ENCODE results near the gene ETNK2. TPM values are rescaled to one million over a fixed set of nuclear protein-coding genes. Genes with fewer than 3 reads are reported as not detected.

The ETNK2 gene
- total and polyA plus RNA-seq, 2 of the 13 experiments (the other 11 are each of a cell fraction or from before 2014, with no cell fraction given) = 15.5 to 42.8 TPM

GRCh38 chr1:204150702-204151551 is 917 bp downstream of the ETNK2 start:
- H3K9me3 ChIP-seq (ENCODE audit: low read length) = no peaks in the 10 kb centered on the region
- H3K27me3 ChIP-seq (ENCODE audit: control insufficient read depth in 1 of 2, insufficient read depth in 2 of 2, low read length in 2 of 2) = no peaks in the 10 kb centered on the region; a peak in 1 of 5 replicates
- peak overlapping the region; percentile 77 for H3K4me2 ChIP-seq (ENCODE audit: low read depth, low read length)
- peaks cover 54% of the 10 kb centered on the region for H3K4me1 ChIP-seq (ENCODE audit: insufficient read depth, low read length)
- no peaks in the 10 kb centered on the region for H4K20me1 ChIP-seq (ENCODE audit: insufficient read depth, low read length)
- no peaks in the 10 kb centered on the region for H3K79me2 ChIP-seq (ENCODE audit: insufficient read depth, low read length)
- peak overlapping the region; percentile 63 for H3K9ac ChIP-seq (ENCODE audit: insufficient read depth, low read depth, low read length)
- H3K36me3 ChIP-seq (replicated peaks in 1 of 2; ENCODE audit: control insufficient read depth in 1 of 2, insufficient read depth in 2 of 2, low read length in 2 of 2) = no peaks in the 10 kb centered on the region
- CTCF ChIA-PET (ENCODE audit: low intra/inter-chr PET ratio, low total read pairs) = no interaction called here
- intact Hi-C loops (cut with micrococcal nuclease; ENCODE audit: unreplicated experiment) (loop anchor here (10.0 kb wide), 1 partner anchor 224 kb away; no protein-coding TSS in a partner anchor), in situ Hi-C loops (cut with HindIII; ENCODE audit: extremely low pct_ligation_motif_present, low pct_unique_long_range_greater_than_20kb) (no loop called here)
- ATAC-seq (peak; percentile 20), DNase-seq (ENCODE audit: low spot score) (no peak), FAIRE-seq (no peak)
- no TSS peak for BruUV-seq (replicated peaks)
- no peak overlapping the region for H2AFZ ChIP-seq (ENCODE audit: low read length)
- peak overlapping the region; percentile 38 for H3K27ac ChIP-seq (ENCODE audit: extremely low read length, insufficient read depth, low read length)
- WGBS (ENCODE audit: low lambda C conversion rate) = 44% methylated on average over 18 of the region's 33 CpGs
- H3K4me3 ChIP-seq (replicated peaks in 1 of 3; ENCODE audit: insufficient read depth in 1 of 3, low read depth in 2 of 3, low read length in 3 of 3) = peak overlapping the region; percentile 61 to 82 (median 72)
- POLR2A ChIA-PET = interaction anchor here (0.8 to 1.9 kb wide), 8 partner anchors 8 to 365 kb away, joined by 3 to 8 read pairs (median 4); partner anchors contain the start of genes GOLT1A, MDM4 and SNRPE
- 0 out of 2 replicates have a peak, but pooled peaks have one; percentile 24 for TF ChIP-seq ZFP90 (CRISPR knock-in tag; IDR thresholded peaks at IDR 0.05; ENCODE audit: borderline replicate concordance)
- TF ChIP-seq ZNF878 (CRISPR knock-in tag; IDR thresholded peaks at IDR 0.05) = no peak
- no peak for TF ChIP-seq RELA (CRISPR knock-in tag; IDR thresholded peaks at IDR 0.05)
- no peak for TF ChIP-seq PRPF4 (IDR thresholded peaks at IDR 0.05; ENCODE audit: low read depth, low read length, poor library complexity, severe bottlenecking)
- TF ChIP-seq PHB2 (IDR thresholded peaks at IDR 0.05; ENCODE audit: partially characterized antibody) = no peak
- TF ChIP-seq, protein P1, sequence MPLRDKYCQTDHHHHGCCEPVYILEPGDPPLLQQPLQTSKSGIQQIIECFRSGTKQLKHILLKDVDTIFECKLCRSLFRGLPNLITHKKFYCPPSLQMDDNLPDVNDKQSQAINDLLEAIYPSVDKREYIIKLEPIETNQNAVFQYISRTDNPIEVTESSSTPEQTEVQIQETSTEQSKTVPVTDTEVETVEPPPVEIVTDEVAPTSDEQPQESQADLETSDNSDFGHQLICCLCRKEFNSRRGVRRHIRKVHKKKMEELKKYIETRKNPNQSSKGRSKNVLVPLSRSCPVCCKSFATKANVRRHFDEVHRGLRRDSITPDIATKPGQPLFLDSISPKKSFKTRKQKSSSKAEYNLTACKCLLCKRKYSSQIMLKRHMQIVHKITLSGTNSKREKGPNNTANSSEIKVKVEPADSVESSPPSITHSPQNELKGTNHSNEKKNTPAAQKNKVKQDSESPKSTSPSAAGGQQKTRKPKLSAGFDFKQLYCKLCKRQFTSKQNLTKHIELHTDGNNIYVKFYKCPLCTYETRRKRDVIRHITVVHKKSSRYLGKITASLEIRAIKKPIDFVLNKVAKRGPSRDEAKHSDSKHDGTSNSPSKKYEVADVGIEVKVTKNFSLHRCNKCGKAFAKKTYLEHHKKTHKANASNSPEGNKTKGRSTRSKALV (CRISPR knock-in tag; IDR thresholded peaks at IDR 0.05) = 0 out of 2 replicates have a peak, but pooled peaks have one; percentile 36
- peak; percentile 16 for TF ChIP-seq AGO2 (optimal IDR thresholded peaks at IDR 0.05; ENCODE audit: low read depth, low read length)
- no peak for TF ChIP-seq HOXD1 (CRISPR knock-in tag; IDR thresholded peaks at IDR 0.05)
- no peak for TF ChIP-seq ZNF160 (CRISPR knock-in tag; IDR thresholded peaks at IDR 0.05)
- no peak for TF ChIP-seq RBM22 (optimal IDR thresholded peaks at IDR 0.05; ENCODE audit: low read length)
- no peak for TF ChIP-seq ZFP82 (CRISPR knock-in tag; IDR thresholded peaks at IDR 0.05; ENCODE audit: borderline replicate concordance)
- TF ChIP-seq HNRNPLL (IDR thresholded peaks at IDR 0.05; ENCODE audit: low read depth, low read length, poor library complexity, severe bottlenecking) = peak; percentile 43
- TF ChIP-seq SYNCRIP (IDR thresholded peaks at IDR 0.05; ENCODE audit: insufficient read depth, low read depth, low read length) = no peak
- TF ChIP-seq, protein P2, sequence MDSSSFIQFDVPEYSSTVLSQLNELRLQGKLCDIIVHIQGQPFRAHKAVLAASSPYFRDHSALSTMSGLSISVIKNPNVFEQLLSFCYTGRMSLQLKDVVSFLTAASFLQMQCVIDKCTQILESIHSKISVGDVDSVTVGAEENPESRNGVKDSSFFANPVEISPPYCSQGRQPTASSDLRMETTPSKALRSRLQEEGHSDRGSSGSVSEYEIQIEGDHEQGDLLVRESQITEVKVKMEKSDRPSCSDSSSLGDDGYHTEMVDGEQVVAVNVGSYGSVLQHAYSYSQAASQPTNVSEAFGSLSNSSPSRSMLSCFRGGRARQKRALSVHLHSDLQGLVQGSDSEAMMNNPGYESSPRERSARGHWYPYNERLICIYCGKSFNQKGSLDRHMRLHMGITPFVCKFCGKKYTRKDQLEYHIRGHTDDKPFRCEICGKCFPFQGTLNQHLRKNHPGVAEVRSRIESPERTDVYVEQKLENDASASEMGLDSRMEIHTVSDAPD (CRISPR knock-in tag; IDR thresholded peaks at IDR 0.05) = peak; percentile 60; the same call in 1 of the 2 replicates
- TF ChIP-seq MBNL3 (CRISPR knock-in tag; conservative IDR thresholded peaks at IDR 0.05) = no peak
- no peak for TF ChIP-seq NCOA5 (CRISPR knock-in tag; IDR thresholded peaks at IDR 0.05)
- no peak for TF ChIP-seq ZNF234 (CRISPR knock-in tag; conservative IDR thresholded peaks at IDR 0.05)
- peak; percentile 94; the same call in 1 of the 2 replicates for TF ChIP-seq MYNN (CRISPR knock-in tag; IDR thresholded peaks at IDR 0.05; ENCODE audit: low read depth)
- TF ChIP-seq ZNF558 (CRISPR knock-in tag; IDR thresholded peaks at IDR 0.05; ENCODE audit: borderline replicate concordance) = 0 out of 2 replicates have a peak, but pooled peaks have one; percentile 38
